Transverse colon (tissue), 4 donors: Measurements from ENCODE around the gene ZBTB7C. TPM values are rescaled to one million over a fixed set of nuclear protein-coding genes. Genes with fewer than 3 reads are reported as not detected.

Experiments used
- DNase-seq: peaks from one replicate; pipeline ENCODE4 v3.0.0-alpha.2; 2019
- H3K27ac ChIP-seq, 4 donors: fragments of 200-600 bp; sonication (generic); 2 replicates each; pipeline ENCODE4 v1.5.1; 2016 to 2018; ENCODE audit warnings: inconsistent platforms in 4 of 4
- H3K27me3 ChIP-seq: fragments of 200-600 bp; sonication (generic); 2 replicates; pipeline ENCODE4 v1.5.1; 2017; ENCODE audit warnings: inconsistent platforms
- H3K36me3 ChIP-seq, 4 donors: fragments of 200-600 bp; sonication (generic); 2 replicates each; pipeline ENCODE4 v1.5.1; 2017 to 2019; ENCODE audit warnings: inconsistent platforms in 4 of 4
- H3K4me1 ChIP-seq, 4 donors: fragments of 200-600 bp; sonication (generic); 2 replicates each; pipeline ENCODE4 v1.5.1; 2017 to 2020; ENCODE audit warnings: inconsistent platforms in 4 of 4
- H3K4me3 ChIP-seq, 4 donors: fragments of 200-600 bp; sonication (generic); 1 replicate in 1 of 4; 2 replicates in 3 of 4; pipeline versions ENCODE4 v1.5.1 to v1.6.1; 2017 to 2019; ENCODE audit warnings: inconsistent platforms in 4 of 4
- H3K9me3 ChIP-seq, 2 donors: fragments of 200-600 bp; sonication (generic); 2 replicates each; pipeline ENCODE4 v1.5.1; 2017 to 2019; ENCODE audit warnings: inconsistent platforms in 2 of 2
- CTCF ChIP-seq, 5 experiments: fragments of 200-600 bp in 3 of 5; fragments of 450-650 bp in 2 of 5; sonication (generic) in 3 of 5; IDR thresholded peaks; 1 replicate in 2 of 5; 2 replicates in 3 of 5; pipeline ENCODE4 v1.5.1; 2016 to 2017; ENCODE audit warnings: antibody characterized with exemption in 5 of 5, inconsistent platforms in 3 of 5, mild to moderate bottlenecking in 2 of 5, moderate library complexity in 1 of 5
- EP300 ChIP-seq: sonication (generic); formaldehyde crosslinking; IDR thresholded peaks from one replicate; pipeline ENCODE4 v1.6.1; 2017; ENCODE audit warnings: antibody characterized with exemption, low read depth
- POLR2A ChIP-seq: fragments of 450-650 bp; IDR thresholded peaks from one replicate; pipeline ENCODE4 v1.6.1; 2016; ENCODE audit warnings: antibody characterized with exemption, mild to moderate bottlenecking, moderate library complexity
- POLR2AphosphoS5 ChIP-seq, 3 donors: sonication (generic); formaldehyde crosslinking; IDR thresholded peaks; one replicate each; pipeline ENCODE4 v1.6.1; 2016; ENCODE audit warnings: antibody characterized with exemption in 3 of 3
- WGBS, 2 donors: methylation state at CpG; one replicate each; pipeline ENCODE4 v1.1.5; 2018; ENCODE audit warnings: low coverage in 1 of 2; 5-methylcytosine and 5-hydroxymethylcytosine counted together
- in situ Hi-C, 4 donors: fragments of 200-750 bp; cut with MboI; loops; one replicate each; pipeline versions ENCODE4 v1.15.0 to v1.15.1; 2017; ENCODE audit warnings: low sequenced_read_pairs in 3 of 4, low pct_ligation_motif_present in 1 of 4, low pct_unique_long_range_greater_than_20kb in 1 of 4
- intact Hi-C: fragments of 100-400 bp; cut with DNase I; formaldehyde crosslinking; loops from one replicate; pipeline ENCODE4 v1.15.1; 2023; ENCODE audit warnings: low total_unique reads
- total RNA-seq, 4 donors: library from RNA; depleted of rRNA; stranded (reverse); fragments of >200 nt; gene quantifications; one replicate each; pipeline ENCODE4 v1.1.0, GENCODE V29; 2016

ZBTB7C gene
- total RNA-seq, 4 donors from 2014 or later = 38.4 to 81.2 (median 47.5) TPM

DNA sequence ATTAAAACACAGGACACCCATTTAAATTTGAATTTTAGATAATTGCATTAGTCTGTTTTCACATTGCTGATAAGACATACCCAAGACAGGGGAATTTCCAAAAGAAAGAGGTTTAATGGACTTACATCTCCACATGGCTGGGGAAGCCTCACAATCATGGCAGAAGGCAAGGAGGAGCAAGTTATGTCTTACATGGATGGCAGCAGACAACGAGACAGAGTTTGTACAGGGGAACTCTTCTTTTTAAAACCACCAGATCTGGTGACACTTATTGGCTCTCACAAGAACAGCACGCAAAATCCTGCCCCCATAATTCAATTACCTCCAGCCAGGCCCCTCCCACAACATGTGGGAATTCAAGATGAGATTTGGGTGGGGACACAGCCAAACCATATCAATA is 398.9 kb downstream of the ZBTB7C start:
- Histone ChIP-seq H3K9me3 (no peaks in the 10 kb centered on the region), H3K27ac (no peak overlapping the region), H3K27me3 (no peaks in the 10 kb centered on the region), H3K4me1 (peaks cover 0 to 6% (median 3%) of the 10 kb centered on the region in 4 donors), H3K36me3 (no peaks in the 10 kb centered on the region), H3K4me3 (no peak overlapping the region)
- in situ Hi-C loops (loop anchor here in 3 of 4 donors (5.0 to 10.0 kb wide), 2 partner anchors 233 to 235 kb away; no protein-coding TSS in a partner anchor), intact Hi-C loops (no loop called here)
- WGBS, 2 donors = 83 to 93% methylated on average over 1 to 2 of the region's 2 CpGs
- no peak for DNase-seq
- TF ChIP-seq POLR2AphosphoS5 (IDR thresholded peaks at IDR 0.05) = no peak
- TF ChIP-seq EP300 = no peak
- TF ChIP-seq CTCF (IDR thresholded peaks at IDR 0.05) = no peak
- TF ChIP-seq POLR2A = no peak

DNA sequence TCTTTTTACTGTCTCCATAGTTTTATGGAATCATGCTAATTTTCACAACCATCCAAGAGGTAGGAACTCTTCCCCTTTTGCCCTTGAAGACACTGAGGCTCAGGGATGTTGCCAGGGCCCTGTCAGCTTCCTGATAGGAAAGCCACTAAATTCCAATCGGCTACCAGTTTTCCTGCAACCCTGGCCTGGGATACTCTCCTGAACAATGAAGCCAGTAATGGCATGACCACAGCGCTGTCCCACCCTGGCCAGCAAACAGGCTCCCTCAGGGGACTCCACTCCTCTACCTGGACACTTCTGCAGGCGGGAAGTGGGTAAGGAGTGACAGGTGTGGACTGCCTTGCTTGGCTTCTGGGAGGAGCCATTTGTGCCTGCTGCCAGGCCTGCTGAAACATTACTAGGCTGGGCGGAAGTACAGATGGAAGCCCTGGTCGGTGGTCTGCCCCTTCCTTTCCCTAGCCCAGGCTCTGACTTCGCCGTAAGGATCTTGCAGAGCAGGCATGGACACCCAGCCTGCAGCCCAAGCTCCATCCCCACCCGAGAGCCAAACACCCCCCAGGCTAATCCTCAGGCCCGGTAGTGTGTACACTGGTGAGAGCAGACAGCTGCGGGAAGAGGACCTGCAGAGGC is 400.0 kb downstream of the ZBTB7C start:
- Histone ChIP-seq H3K27me3 (no peaks in the 10 kb centered on the region), H3K27ac (no peak overlapping the region), H3K9me3 (no peaks in the 10 kb centered on the region), H3K4me1 (peaks cover 0 to 7% (median 4%) of the 10 kb centered on the region in 4 donors), H3K4me3 (no peak overlapping the region), H3K36me3 (no peaks in the 10 kb centered on the region)
- 67 to 93% methylated on average over 1 to 8 of the region's 10 CpGs for WGBS, 2 donors
- no peak for DNase-seq
- no peak for TF ChIP-seq POLR2A
- TF ChIP-seq CTCF (IDR thresholded peaks at IDR 0.05) = no peak
- no peak for TF ChIP-seq POLR2AphosphoS5 (IDR thresholded peaks at IDR 0.05)
- TF ChIP-seq EP300 = no peak
- in situ Hi-C loops = no loop called here
- intact Hi-C loops = no loop called here

DNA sequence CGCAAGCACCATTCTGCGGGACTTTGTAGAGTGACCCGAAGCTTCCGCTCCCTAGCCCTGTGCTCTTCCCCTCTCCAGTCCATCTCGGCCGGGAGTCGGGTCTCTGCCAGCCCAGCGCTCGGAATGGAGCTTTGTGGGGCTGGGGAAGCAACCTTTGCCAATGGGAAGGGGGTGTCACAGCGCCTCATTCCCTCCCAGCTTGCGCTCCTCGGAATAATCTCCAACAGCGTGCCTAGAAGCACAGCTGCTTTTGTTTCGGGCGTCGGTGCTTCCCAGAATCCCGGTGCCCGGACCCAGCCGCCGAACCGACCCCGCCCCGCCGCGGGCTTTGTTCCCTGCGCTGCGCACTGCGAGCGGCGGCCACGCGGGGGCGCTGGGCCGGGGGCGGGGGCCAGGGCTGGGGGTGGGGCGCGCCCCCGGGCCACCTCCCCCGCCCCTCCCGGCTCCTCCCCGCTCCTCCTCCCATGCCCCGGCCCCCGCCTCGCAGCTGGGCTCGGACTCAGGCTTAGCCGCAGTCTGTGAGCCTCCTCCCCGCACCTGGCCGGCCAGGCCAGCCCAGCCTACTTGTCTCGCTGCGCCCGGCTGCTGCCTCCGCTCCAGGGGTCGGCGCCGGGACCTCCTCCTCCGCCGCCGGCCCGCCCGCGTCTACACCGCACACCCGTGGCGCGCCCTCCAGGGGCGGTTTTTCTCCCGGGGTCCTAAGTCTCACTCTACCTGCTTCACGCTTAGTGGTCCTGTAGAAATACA is 401.1 kb downstream of the ZBTB7C start:
- H3K9me3 ChIP-seq = no peaks in the 10 kb centered on the region
- H3K27me3 ChIP-seq = no peaks in the 10 kb centered on the region
- WGBS, 2 donors = 14 to 20% methylated on average over 1 to 26 of the region's 68 CpGs
- TF ChIP-seq CTCF (IDR thresholded peaks at IDR 0.05) (peak in 4 of 5 experiments; percentile 44 to 71 (median 64)), POLR2AphosphoS5 (IDR thresholded peaks at IDR 0.05) (peak in 1 of 3 donors; percentile 16), EP300 (no peak)
- DNase-seq = peak; percentile 73
- in situ Hi-C loops (no loop called here), intact Hi-C loops (no loop called here)
- peak overlapping the region in 2 of 4 donors; percentile 29 for H3K27ac ChIP-seq
- H3K36me3 ChIP-seq = no peaks in the 10 kb centered on the region
- H3K4me3 ChIP-seq = peak overlapping the region; percentile 27 to 63 (median 41)
- H3K4me1 ChIP-seq = peaks cover 0 to 17% (median 15%) of the 10 kb centered on the region in 4 donors

- Histone ChIP-seq H3K27me3 (no peaks in the 10 kb centered on the region), H3K9me3 (no peaks in the 10 kb centered on the region), H3K27ac (no peak overlapping the region), H3K4me3 (no peak overlapping the region), H3K36me3 (no peaks in the 10 kb centered on the region), H3K4me1 (peaks cover 0 to 22% (median 20%) of the 10 kb centered on the region in 4 donors)
- intact Hi-C loops (no loop called here), in situ Hi-C loops (no loop called here)
- TF ChIP-seq EP300 (no peak), POLR2AphosphoS5 (IDR thresholded peaks at IDR 0.05) (no peak), POLR2A (no peak), CTCF (IDR thresholded peaks at IDR 0.05) (no peak)
- DNase-seq = no peak
- WGBS, 2 donors = 96% methylated on average over 5 to 10 of the region's 10 CpGs
These were observed 401.8 kb downstream of the ZBTB7C start for GRCh38 chr18:48007381-48007780.
